Measurements from ENCODE around the gene WIF1. TPM values are rescaled to one million over a fixed set of nuclear protein-coding genes. Genes with fewer than 3 reads are reported as not detected.

WIF1 gene
- total RNA-seq, 1 donor from 2014 or later, result not detected

GRCh38 chr12:65106948-65107347, 14.2 kb downstream of the WIF1 start:
- TF ChIP-seq CTCF (IDR thresholded peaks at IDR 0.05), result no peak
- no peak for ATAC-seq (ENCODE audit: low read depth)
- no peaks in the 10 kb centered on the region for H3K4me1 Mint-ChIP-seq
- POLR2A ChIA-PET, result interaction anchor here (0.6 kb wide), 2 partner anchors 36 to 152 kb away, joined by 3 to 9 read pairs; no protein-coding TSS in a partner anchor
- H3K27me3 Mint-ChIP-seq, result peaks cover 8% of the 10 kb centered on the region
- CTCF ChIA-PET, result no interaction called here
- intact Hi-C loops (cut with micrococcal nuclease), result no loop called here
- no peak for DNase-seq
- H3K4me3 Mint-ChIP-seq, result no peak overlapping the region
- H3K9me3 Mint-ChIP-seq, result no peaks in the 10 kb centered on the region
- H3K27ac Mint-ChIP-seq, result no peak overlapping the region
- H3K36me3 Mint-ChIP-seq (ENCODE audit: low read depth), result no peaks in the 10 kb centered on the region

GRCh38 chr12:65100140-65100539, 21.0 kb downstream of the WIF1 start:
- TF ChIP-seq CTCF (IDR thresholded peaks at IDR 0.05), result no peak
- H3K27ac Mint-ChIP-seq, result no peak overlapping the region
- ChIA-PET CTCF (no interaction called here), POLR2A (no interaction called here)
- ATAC-seq (ENCODE audit: low read depth) (no peak), DNase-seq (no peak)
- no peak overlapping the region for H3K4me3 Mint-ChIP-seq
- H3K4me1 Mint-ChIP-seq, result no peaks in the 10 kb centered on the region
- intact Hi-C loops (cut with micrococcal nuclease), result no loop called here
- H3K27me3 Mint-ChIP-seq, result peaks cover 21% of the 10 kb centered on the region
- H3K36me3 Mint-ChIP-seq (ENCODE audit: low read depth), result no peaks in the 10 kb centered on the region
- H3K9me3 Mint-ChIP-seq, result no peaks in the 10 kb centered on the region

GRCh38 chr12:65099182-65099581, 21.9 kb downstream of the WIF1 start:
- no peak for TF ChIP-seq CTCF (IDR thresholded peaks at IDR 0.05)
- ATAC-seq (ENCODE audit: low read depth) (no peak), DNase-seq (no peak)
- Mint-ChIP-seq H3K4me1 (no peaks in the 10 kb centered on the region), H3K27ac (no peak overlapping the region), H3K36me3 (ENCODE audit: low read depth) (no peaks in the 10 kb centered on the region), H3K27me3 (peaks cover 25% of the 10 kb centered on the region), H3K4me3 (no peak overlapping the region), H3K9me3 (no peaks in the 10 kb centered on the region)
- POLR2A ChIA-PET, result no interaction called here
- intact Hi-C loops (cut with micrococcal nuclease), result no loop called here
- CTCF ChIA-PET, result no interaction called here

GRCh38 chr12:65098364-65098763, 22.7 kb downstream of the WIF1 start:
- Mint-ChIP-seq H3K9me3 (no peaks in the 10 kb centered on the region), H3K4me1 (no peaks in the 10 kb centered on the region), H3K27ac (no peak overlapping the region), H3K27me3 (peaks cover 25% of the 10 kb centered on the region), H3K36me3 (ENCODE audit: low read depth) (no peaks in the 10 kb centered on the region), H3K4me3 (no peak overlapping the region)
- intact Hi-C loops (cut with micrococcal nuclease), result no loop called here
- ChIA-PET CTCF (no interaction called here), POLR2A (no interaction called here)
- no peak for TF ChIP-seq CTCF (IDR thresholded peaks at IDR 0.05)
- DNase-seq (no peak), ATAC-seq (ENCODE audit: low read depth) (no peak)

- ATAC-seq (ENCODE audit: low read depth) (no peak), DNase-seq (no peak)
- intact Hi-C loops (cut with micrococcal nuclease), result no loop called here
- Mint-ChIP-seq H3K27me3 (peaks cover 19% of the 10 kb centered on the region), H3K27ac (no peak overlapping the region), H3K4me1 (no peaks in the 10 kb centered on the region), H3K9me3 (peaks cover 2% of the 10 kb centered on the region), H3K4me3 (no peak overlapping the region), H3K36me3 (ENCODE audit: low read depth) (no peaks in the 10 kb centered on the region)
- TF ChIP-seq CTCF (IDR thresholded peaks at IDR 0.05), result no peak
- POLR2A ChIA-PET, result no interaction called here
- CTCF ChIA-PET, result no interaction called here
Measured at GRCh38 chr12:65094722-65095121, 26.4 kb downstream of the WIF1 start.
